Mesenchymal stem cell (in vitro differentiated cells and primary cell): ENCODE measurements around the gene PAPSS1.
"Not testable (repeated sequence)": the region's sequence is repeated elsewhere in the genome, so short reads cannot be mapped to it uniquely, and the experiment has no call there.

Experiments used
- DNase-seq: peaks from one replicate; pipeline ENCODE4 v3.0.0-alpha.2; 2013
- H2AFZ ChIP-seq: one replicate; pipeline ENCODE4 v1.6.1; 2013; ENCODE audit warnings: low read depth, mild to moderate bottlenecking, control low read depth, inconsistent platforms, low read length, moderate library complexity
- H2AK5ac ChIP-seq: 2 replicates; pipeline ENCODE4 v1.6.1; 2013; ENCODE audit warnings: low read length, moderate library complexity, mild to moderate bottlenecking, inconsistent platforms; ENCODE audit not compliant: severe bottlenecking
- H2BK120ac ChIP-seq: one replicate; pipeline ENCODE4 v1.6.1; 2013; ENCODE audit warnings: low read depth, mild to moderate bottlenecking, inconsistent platforms, low read length, moderate library complexity
- H2BK12ac ChIP-seq, 2 experiments: one replicate each; pipeline ENCODE4 v1.6.1; 2013; ENCODE audit warnings: inconsistent platforms in 2 of 2, low read length in 2 of 2, mild to moderate bottlenecking in 2 of 2, moderate library complexity in 2 of 2, control low read depth in 1 of 2
- H2BK15ac ChIP-seq: one replicate; pipeline ENCODE4 v1.6.1; 2013; ENCODE audit warnings: mild to moderate bottlenecking, low read depth, inconsistent platforms; ENCODE audit not compliant: poor library complexity, severe bottlenecking
- H2BK5ac ChIP-seq: 2 replicates; pipeline ENCODE4 v1.6.1; 2013; ENCODE audit warnings: low read depth, mild to moderate bottlenecking, low read length, control low read depth, inconsistent platforms; ENCODE audit not compliant: poor library complexity, severe bottlenecking
- H3K14ac ChIP-seq, 2 experiments: one replicate each; pipeline ENCODE4 v1.6.1; 2013; ENCODE audit warnings: inconsistent platforms in 2 of 2, low read length in 2 of 2, control low read depth in 1 of 2, mild to moderate bottlenecking in 1 of 2, moderate library complexity in 1 of 2
- H3K18ac ChIP-seq, 2 experiments: one replicate each; pipeline ENCODE4 v1.6.1; 2013; ENCODE audit warnings: inconsistent platforms in 2 of 2, low read length in 2 of 2, control low read depth in 1 of 2, low read depth in 1 of 2, mild to moderate bottlenecking in 1 of 2
- H3K23ac ChIP-seq, 2 experiments: one replicate each; pipeline ENCODE4 v1.6.1; 2013; ENCODE audit warnings: inconsistent platforms in 2 of 2, low read length in 2 of 2, mild to moderate bottlenecking in 2 of 2, moderate library complexity in 2 of 2, control low read depth in 1 of 2
- H3K27ac ChIP-seq: 2 replicates; pipeline ENCODE4 v1.5.1; 2013; ENCODE audit warnings: mild to moderate bottlenecking, moderate library complexity, low read length, control low read depth, inconsistent platforms; ENCODE audit not compliant: poor library complexity, severe bottlenecking
- H3K27me3 ChIP-seq, 2 experiments: 2 replicates each; pipeline versions ENCODE4 v1.6.1 to v1.7.0; 2013; ENCODE audit warnings: low read length in 2 of 2, mild to moderate bottlenecking in 2 of 2, moderate library complexity in 2 of 2, control low read depth in 1 of 2, inconsistent platforms in 1 of 2; ENCODE audit not compliant: control insufficient read depth in 1 of 2, insufficient read depth in 1 of 2
- H3K36me3 ChIP-seq, 2 experiments: 2 replicates each; pipeline versions ENCODE4 v1.6.1 to v1.7.0; 2013; ENCODE audit warnings: low read length in 2 of 2, control low read depth in 1 of 2, inconsistent platforms in 1 of 2, low read depth in 1 of 2, mild to moderate bottlenecking in 1 of 2; ENCODE audit not compliant: insufficient read depth in 2 of 2, control insufficient read depth in 1 of 2
- H3K4ac ChIP-seq, 2 experiments: one replicate each; pipeline ENCODE4 v1.6.1; 2013; ENCODE audit warnings: inconsistent platforms in 2 of 2, low read length in 2 of 2, mild to moderate bottlenecking in 2 of 2, moderate library complexity in 2 of 2, control low read depth in 1 of 2, low read depth in 1 of 2
- H3K4me1 ChIP-seq: 2 replicates; pipeline ENCODE4 v1.6.1; 2013; ENCODE audit warnings: low read depth, low read length, control low read depth; ENCODE audit not compliant: control insufficient read depth, insufficient read depth
- H3K4me2 ChIP-seq: 2 replicates; pipeline ENCODE4 v1.6.1; 2013; ENCODE audit warnings: low read length, mild to moderate bottlenecking, inconsistent platforms; ENCODE audit not compliant: poor library complexity, severe bottlenecking
- H3K4me3 ChIP-seq, 2 experiments: 2 replicates each; pipeline versions ENCODE4 v1.5.1 to v1.7.0; 2013; ENCODE audit warnings: low read length in 2 of 2, mild to moderate bottlenecking in 2 of 2, control low read depth in 1 of 2, low read depth in 1 of 2; ENCODE audit not compliant: insufficient read depth in 1 of 2
- H3K79me1 ChIP-seq: replicated peaks from 2 replicates; pipeline ENCODE4 v1.6.1; 2013; ENCODE audit warnings: mild to moderate bottlenecking, control low read depth, low read length, inconsistent platforms; ENCODE audit not compliant: poor library complexity, severe bottlenecking
- H3K9ac ChIP-seq: 2 replicates; pipeline ENCODE4 v1.7.0; 2013; ENCODE audit warnings: mild to moderate bottlenecking, low read length, moderate library complexity
- H3K9me3 ChIP-seq: 2 replicates; pipeline ENCODE4 v1.7.0; 2013; ENCODE audit warnings: mild to moderate bottlenecking, low read length; ENCODE audit not compliant: control insufficient read depth
- H4K8ac ChIP-seq: one replicate; pipeline ENCODE4 v1.6.1; 2013; ENCODE audit warnings: inconsistent platforms, mild to moderate bottlenecking, low read length, moderate library complexity
- H4K91ac ChIP-seq: one replicate; pipeline ENCODE4 v1.6.1; 2013; ENCODE audit warnings: mild to moderate bottlenecking, low read length, inconsistent platforms
- WGBS: methylation state at CpG from one replicate; pipeline ENCODE4 v1.1.7; 2013; ENCODE audit warnings: mixed read lengths; 5-methylcytosine and 5-hydroxymethylcytosine counted together

The PAPSS1 gene

GRCh38 chr4:107736037-107736436 is 16.0 kb upstream of the PAPSS1 start:
- H3K79me1 ChIP-seq = no peaks in the 10 kb centered on the region
- DNase-seq = no peak
- no peaks in the 10 kb centered on the region for H3K9me3 ChIP-seq
- H3K9ac ChIP-seq = no peak overlapping the region
- no peaks in the 10 kb centered on the region for H3K36me3 ChIP-seq
- H2BK12ac ChIP-seq = no peak overlapping the region
- H3K4me1 ChIP-seq = peaks cover 4% of the 10 kb centered on the region
- no peak overlapping the region for H3K4ac ChIP-seq
- no peak overlapping the region for H2BK15ac ChIP-seq
- H4K91ac ChIP-seq = no peak overlapping the region
- no peak overlapping the region for H3K18ac ChIP-seq
- no peak overlapping the region for H2BK5ac ChIP-seq
- no peak overlapping the region for H3K14ac ChIP-seq
- no peaks in the 10 kb centered on the region for H3K27me3 ChIP-seq
- no peak overlapping the region for H3K27ac ChIP-seq
- H2AK5ac ChIP-seq = no peak overlapping the region
- H4K8ac ChIP-seq = no peak overlapping the region
- no peak overlapping the region for H3K4me3 ChIP-seq
- no peak overlapping the region for H2BK120ac ChIP-seq
- H3K4me2 ChIP-seq = no peak overlapping the region
- 84% methylated on average over 3 of the region's 3 CpGs for WGBS
- no peak overlapping the region for H2AFZ ChIP-seq
- no peak overlapping the region for H3K23ac ChIP-seq

GRCh38 chr4:107734120-107734519 is 14.1 kb upstream of the PAPSS1 start:
- Histone ChIP-seq H3K4me2 (no peak overlapping the region), H3K4ac (no peak overlapping the region), H2AFZ (no peak overlapping the region), H2BK15ac (no peak overlapping the region), H3K9me3 (no peaks in the 10 kb centered on the region), H4K91ac (no peak overlapping the region), H3K14ac (no peak overlapping the region), H3K4me1 (no peaks in the 10 kb centered on the region), H2BK12ac (no peak overlapping the region), H4K8ac (no peak overlapping the region), H3K23ac (no peak overlapping the region), H3K9ac (no peak overlapping the region), H3K27ac (no peak overlapping the region), H2AK5ac (no peak overlapping the region), H3K27me3 (no peaks in the 10 kb centered on the region), H3K36me3 (no peaks in the 10 kb centered on the region), H2BK120ac (no peak overlapping the region), H3K79me1 (no peaks in the 10 kb centered on the region), H3K4me3 (no peak overlapping the region), H2BK5ac (no peak overlapping the region), H3K18ac (no peak overlapping the region)
- WGBS = 11% methylated on average over 3 of the region's 3 CpGs
- peak; percentile 23 for DNase-seq

- Histone ChIP-seq H2BK5ac (no peak overlapping the region), H2AFZ (no peak overlapping the region), H3K14ac (no peak overlapping the region), H3K23ac (no peak overlapping the region), H3K4me1 (no peaks in the 10 kb centered on the region), H3K27me3 (no peaks in the 10 kb centered on the region), H3K18ac (no peak overlapping the region), H4K91ac (no peak overlapping the region), H4K8ac (no peak overlapping the region), H2BK15ac (no peak overlapping the region), H3K79me1 (no peaks in the 10 kb centered on the region), H3K4ac (peak overlapping the region in 1 of 2 experiments; percentile 63), H3K36me3 (no peaks in the 10 kb centered on the region), H3K4me3 (no peak overlapping the region), H3K9ac (no peak overlapping the region), H3K4me2 (no peak overlapping the region), H2BK12ac (no peak overlapping the region), H2AK5ac (no peak overlapping the region), H3K9me3 (no peaks in the 10 kb centered on the region), H2BK120ac (no peak overlapping the region), H3K27ac (no peak overlapping the region)
- DNase-seq = no peak
- 12% methylated on average over 5 of the region's 7 CpGs for WGBS
Measured at GRCh38 chr4:107733431-107733925, 13.4 kb upstream of the PAPSS1 start.

GRCh38 chr4:107729050-107729449 is 9.0 kb upstream of the PAPSS1 start:
- H3K23ac ChIP-seq, H2AK5ac ChIP-seq, H3K4ac ChIP-seq, DNase-seq, H3K4me1 ChIP-seq, H3K27me3 ChIP-seq, H2BK5ac ChIP-seq, H2BK12ac ChIP-seq, H3K4me3 ChIP-seq, H3K18ac ChIP-seq, H3K79me1 ChIP-seq, H3K14ac ChIP-seq, H4K91ac ChIP-seq, H3K4me2 ChIP-seq, H3K36me3 ChIP-seq, H4K8ac ChIP-seq, H3K27ac ChIP-seq, H3K9me3 ChIP-seq, H2BK120ac ChIP-seq, H2AFZ ChIP-seq, H2BK15ac ChIP-seq, H3K9ac ChIP-seq: not testable (repeated sequence)
- WGBS = 38% methylated on average over 3 of the region's 4 CpGs
